Measurements from ENCODE around the gene CATSPERE. TPM values are rescaled to one million over a fixed set of nuclear protein-coding genes. Genes with fewer than 3 reads are reported as not detected.
"Not testable (repeated sequence)": the region's sequence is repeated elsewhere in the genome, so short reads cannot be mapped to it uniquely, and the experiment has no call there.

Gene CATSPERE
- total and polyA plus RNA-seq, 8 donors: 0.31 to 4.6 (median 0.63) TPM; not detected in 4

DNA sequence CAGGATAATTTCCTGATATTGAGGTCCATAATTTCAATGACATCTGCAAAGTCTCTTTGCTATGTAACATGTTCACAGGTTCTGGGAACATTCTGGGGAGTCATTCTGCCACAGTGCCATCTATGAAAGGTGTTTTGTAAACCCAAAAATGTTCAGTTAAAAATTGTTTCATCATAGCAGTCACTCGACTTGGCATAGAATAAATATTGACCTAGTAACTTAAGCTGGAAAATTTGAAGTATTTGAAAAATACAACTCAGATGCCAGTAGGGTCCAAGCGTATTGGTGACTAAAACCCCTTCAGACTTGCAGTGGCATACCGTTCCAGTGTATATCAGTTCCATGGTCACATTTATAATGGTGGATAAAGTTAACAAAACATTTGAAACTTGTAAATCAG, 198.6 kb downstream of the CATSPERE start:
- no peak overlapping the region for H3K4me3 ChIP-seq
- DNase-seq: no peak
- H3K4me1 ChIP-seq: peaks cover 42 to 81% (median 64%) of the 10 kb centered on the region in 4 donors
- peak overlapping the region in 2 of 5 donors; percentile 5 to 31 for H3K27ac ChIP-seq
- no peak for TF ChIP-seq CTCF (IDR thresholded peaks at IDR 0.05)
- TF ChIP-seq EP300 (IDR thresholded peaks at IDR 0.05): no peak
- TF ChIP-seq POLR2A (IDR thresholded peaks at IDR 0.05): no peak
- no peak for TF ChIP-seq POLR2AphosphoS5 (IDR thresholded peaks at IDR 0.05)
- no peaks in the 10 kb centered on the region for H3K9me3 ChIP-seq
- H3K36me3 ChIP-seq: peaks cover 0 to 5% (median 2%) of the 10 kb centered on the region in 4 donors
- H3K27me3 ChIP-seq: no peaks in the 10 kb centered on the region
- 43 to 61% (median 51%) methylated on average over 3 of the region's 3 CpGs for WGBS, 5 donors
- intact Hi-C loops (cut with DNase I; ENCODE audit: low total_unique reads): no loop called here

- Histone ChIP-seq H3K9me3 (no peaks in the 10 kb centered on the region), H3K36me3 (peaks cover 0 to 5% (median 2%) of the 10 kb centered on the region in 4 donors), H3K4me3 (no peak overlapping the region), H3K27ac (peak overlapping the region in 1 of 5 donors; percentile 31), H3K4me1 (peaks cover 36 to 81% (median 66%) of the 10 kb centered on the region in 4 donors), H3K27me3 (no peaks in the 10 kb centered on the region)
- 74 to 99% (median 97%) methylated on average over 3 of the region's 3 CpGs for WGBS, 5 donors
- no peak for DNase-seq
- intact Hi-C loops (cut with DNase I; ENCODE audit: low total_unique reads): no loop called here
- no peak for TF ChIP-seq EP300 (IDR thresholded peaks at IDR 0.05)
- no peak for TF ChIP-seq POLR2AphosphoS5 (IDR thresholded peaks at IDR 0.05)
- no peak for TF ChIP-seq POLR2A (IDR thresholded peaks at IDR 0.05)
- TF ChIP-seq CTCF (IDR thresholded peaks at IDR 0.05): no peak
Observed at GRCh38 chr1:244660595-244660994, 199.5 kb downstream of the CATSPERE start.

GRCh38 chr1:244661569-244662312, 200.7 kb downstream of the CATSPERE start:
- WGBS, 5 donors: 92 to 98% (median 96%) methylated on average over 2 of the region's 4 CpGs
- peak overlapping the region in 3 of 5 donors; percentile 63 to 75 (median 70) for H3K27ac ChIP-seq
- H3K9me3 ChIP-seq; H3K27me3 ChIP-seq; DNase-seq; H3K4me3 ChIP-seq; intact Hi-C loops (cut with DNase I; ENCODE audit: low total_unique reads); H3K36me3 ChIP-seq: not testable (repeated sequence)
- H3K4me1 ChIP-seq: peaks cover 27 to 79% (median 61%) of the 10 kb centered on the region in 4 donors

DNA sequence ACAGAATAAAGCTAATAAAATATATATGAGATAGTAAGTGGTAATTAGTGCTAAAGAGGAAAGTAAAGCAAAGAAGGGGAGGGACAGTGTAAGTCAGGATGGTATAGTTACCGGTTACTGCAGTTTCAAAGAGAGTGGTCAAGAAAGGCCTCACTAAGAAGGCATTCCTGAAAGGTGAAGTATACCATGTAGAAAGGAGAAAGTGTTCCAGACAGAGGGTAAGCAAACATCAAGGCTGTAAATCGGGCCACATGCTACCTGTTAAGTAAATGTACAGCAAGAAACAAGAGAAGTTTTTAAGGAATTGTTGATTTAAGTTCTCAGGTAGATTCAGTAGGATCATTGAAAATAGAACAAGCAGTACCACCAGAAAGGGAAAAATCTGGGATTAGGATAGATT, 201.5 kb downstream of the CATSPERE start:
- no peaks in the 10 kb centered on the region for H3K27me3 ChIP-seq
- H3K36me3 ChIP-seq: peaks cover 0 to 5% (median 0%) of the 10 kb centered on the region in 4 donors
- 31 to 43% (median 41%) methylated on average over 2 of the region's 2 CpGs for WGBS, 5 donors
- H3K27ac ChIP-seq: peak overlapping the region in 4 of 5 donors; percentile 63 to 75 (median 70)
- TF ChIP-seq EP300 (IDR thresholded peaks at IDR 0.05): no peak
- peak in 1 of 3 donors; percentile 21 for TF ChIP-seq POLR2AphosphoS5 (IDR thresholded peaks at IDR 0.05)
- TF ChIP-seq POLR2A (IDR thresholded peaks at IDR 0.05): no peak
- no peak for TF ChIP-seq CTCF (IDR thresholded peaks at IDR 0.05)
- peaks cover 19 to 79% (median 57%) of the 10 kb centered on the region in 4 donors for H3K4me1 ChIP-seq
- no peak overlapping the region for H3K4me3 ChIP-seq
- intact Hi-C loops (cut with DNase I; ENCODE audit: low total_unique reads): no loop called here
- DNase-seq: peak in 1 of 2 donors; percentile 72
- no peaks in the 10 kb centered on the region for H3K9me3 ChIP-seq

GRCh38 chr1:244664353-244664752, 203.3 kb downstream of the CATSPERE start:
- H3K27me3 ChIP-seq: no peaks in the 10 kb centered on the region
- no peaks in the 10 kb centered on the region for H3K9me3 ChIP-seq
- intact Hi-C loops (cut with DNase I; ENCODE audit: low total_unique reads): no loop called here
- no peak for TF ChIP-seq CTCF (IDR thresholded peaks at IDR 0.05)
- TF ChIP-seq POLR2AphosphoS5 (IDR thresholded peaks at IDR 0.05): no peak
- no peak for TF ChIP-seq EP300 (IDR thresholded peaks at IDR 0.05)
- TF ChIP-seq POLR2A (IDR thresholded peaks at IDR 0.05): no peak
- WGBS, 5 donors: 80 to 86% (median 83%) methylated on average over 3 of the region's 3 CpGs
- peaks cover 14 to 63% (median 41%) of the 10 kb centered on the region in 4 donors for H3K4me1 ChIP-seq
- H3K36me3 ChIP-seq: peaks cover 0 to 5% (median 0%) of the 10 kb centered on the region in 4 donors
- no peak for DNase-seq
- H3K4me3 ChIP-seq: no peak overlapping the region
- no peak overlapping the region for H3K27ac ChIP-seq
